GM18519 (cell line): ENCODE data around the gene SRPK2.

Experiments
- ATAC-seq: cut with Tn5 transposase; IDR thresholded peaks from one replicate; pipeline ENCODE4 v1.9.1; 2021; ENCODE audit warnings: mild to moderate bottlenecking, moderate library complexity; ENCODE audit not compliant: unreplicated experiment, low FRiP score

The SRPK2 gene

GRCh38 chr7:105118612-105119600 is 269.8 kb downstream of the SRPK2 start:
- ATAC-seq = peak; percentile 64

GRCh38 chr7:105112440-105113418 is 276.0 kb downstream of the SRPK2 start:
- no peak for ATAC-seq

DNA sequence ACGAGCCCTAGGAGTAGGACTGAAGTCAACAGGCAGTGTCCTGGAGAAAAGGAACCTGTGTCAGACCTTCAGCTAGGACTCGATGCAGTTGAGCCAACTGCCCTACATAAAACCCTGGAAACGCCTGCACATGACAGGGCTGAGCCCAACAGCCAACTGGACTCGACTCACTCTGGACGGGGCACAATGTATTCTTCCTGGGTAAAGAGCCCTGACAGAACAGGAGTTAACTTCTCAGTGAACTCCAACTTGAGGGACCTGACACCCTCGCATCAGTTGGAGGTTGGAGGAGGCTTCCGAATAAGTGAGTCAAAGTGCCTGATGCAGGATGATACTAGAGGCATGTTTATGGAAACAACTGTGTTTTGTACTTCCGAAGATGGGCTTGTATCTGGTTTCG is 281.3 kb downstream of the SRPK2 start:
- no peak for ATAC-seq

GRCh38 chr7:105106473-105106872 is 282.2 kb downstream of the SRPK2 start:
- ATAC-seq = no peak

GRCh38 chr7:105105579-105105978 is 283.1 kb downstream of the SRPK2 start:
- ATAC-seq = no peak

GRCh38 chr7:105102557-105103352 is 286.0 kb downstream of the SRPK2 start:
- no peak for ATAC-seq

- ATAC-seq = peak; percentile 63
Observed at GRCh38 chr7:105101864-105102263, 286.9 kb downstream of the SRPK2 start.

DNA sequence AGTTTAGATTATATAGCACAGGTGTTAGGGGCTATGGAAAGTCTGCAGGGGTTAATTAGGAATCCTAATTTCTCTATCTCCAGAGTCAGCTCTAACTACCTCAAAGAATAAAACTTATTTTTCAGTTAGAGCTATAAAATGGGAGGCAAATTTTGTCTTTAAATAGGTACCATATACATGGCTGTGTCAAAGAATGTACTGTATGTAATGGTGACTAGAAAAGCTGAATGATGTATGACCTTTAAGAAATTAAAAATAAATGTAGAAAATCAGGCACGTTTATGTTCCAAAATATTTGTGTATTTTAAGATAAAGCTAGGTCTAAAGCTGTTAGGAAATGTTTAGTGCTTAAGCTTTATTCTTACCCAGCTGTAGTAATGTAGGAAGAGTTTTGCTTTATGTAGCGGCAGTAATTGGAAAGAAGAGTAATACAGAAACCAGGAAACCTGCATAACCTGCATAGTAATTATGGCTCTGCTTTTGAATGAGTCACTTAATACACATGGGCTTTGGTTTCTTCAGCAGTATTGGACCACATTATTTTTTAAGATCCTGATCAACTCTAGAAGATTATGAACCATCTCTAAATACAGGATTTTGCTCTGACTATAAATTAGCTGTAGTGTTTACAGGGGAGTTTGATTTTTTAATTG is 289.7 kb downstream of the SRPK2 start:
- ATAC-seq = peak; percentile 61

DNA sequence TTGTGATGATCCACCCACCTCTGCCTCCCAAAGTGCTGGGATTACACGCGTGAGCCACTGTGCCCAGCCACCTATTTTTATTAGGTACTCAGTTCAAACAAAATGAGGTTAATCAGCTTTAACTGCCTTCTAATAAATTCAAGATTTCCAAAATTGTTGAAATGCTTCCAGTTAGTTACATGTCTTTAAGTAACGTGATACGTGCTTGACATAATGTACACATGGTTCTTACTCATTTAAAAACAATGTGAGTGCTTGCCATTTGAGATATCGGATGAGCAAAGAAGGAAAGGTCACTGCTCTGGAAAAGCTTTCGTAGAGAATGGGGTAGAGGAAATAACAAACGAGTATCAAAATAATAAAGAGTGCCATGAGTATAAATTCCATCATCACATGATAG is 291.1 kb downstream of the SRPK2 start:
- no peak for ATAC-seq

- ATAC-seq = no peak
Observed at GRCh38 chr7:105096306-105096705, 292.4 kb downstream of the SRPK2 start.

GRCh38 chr7:105094966-105095365 is 293.8 kb downstream of the SRPK2 start:
- ATAC-seq = no peak

DNA sequence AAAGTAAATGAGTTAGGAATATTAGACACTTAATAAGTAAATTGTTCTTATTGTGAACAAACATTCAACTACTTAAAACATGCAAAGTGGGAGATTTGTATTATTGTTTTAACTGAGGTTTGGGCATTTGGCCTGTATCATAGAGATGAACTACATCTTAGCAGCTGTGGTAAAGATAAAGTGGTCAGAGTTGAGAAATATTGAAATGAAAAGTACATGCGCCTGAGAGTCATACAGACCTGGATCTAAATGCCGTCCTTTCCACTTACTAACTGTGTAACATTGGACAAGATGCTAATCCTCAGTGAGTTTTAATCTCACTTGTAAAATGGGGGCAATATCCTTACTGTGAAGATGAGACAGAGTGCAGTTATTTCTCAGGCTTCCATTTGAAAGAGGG is 300.3 kb downstream of the SRPK2 start:
- no peak for ATAC-seq

GRCh38 chr7:105087981-105088380 is 300.7 kb downstream of the SRPK2 start:
- no peak for ATAC-seq

GRCh38 chr7:105086850-105087249 is 301.9 kb downstream of the SRPK2 start:
- ATAC-seq = no peak

- no peak for ATAC-seq
Observed at GRCh38 chr7:105084581-105084980, 304.1 kb downstream of the SRPK2 start.

GRCh38 chr7:105079348-105079747 is 309.4 kb downstream of the SRPK2 start:
- ATAC-seq = no peak

- no peak for ATAC-seq
Observed at GRCh38 chr7:105073143-105073542, 315.6 kb downstream of the SRPK2 start.

DNA sequence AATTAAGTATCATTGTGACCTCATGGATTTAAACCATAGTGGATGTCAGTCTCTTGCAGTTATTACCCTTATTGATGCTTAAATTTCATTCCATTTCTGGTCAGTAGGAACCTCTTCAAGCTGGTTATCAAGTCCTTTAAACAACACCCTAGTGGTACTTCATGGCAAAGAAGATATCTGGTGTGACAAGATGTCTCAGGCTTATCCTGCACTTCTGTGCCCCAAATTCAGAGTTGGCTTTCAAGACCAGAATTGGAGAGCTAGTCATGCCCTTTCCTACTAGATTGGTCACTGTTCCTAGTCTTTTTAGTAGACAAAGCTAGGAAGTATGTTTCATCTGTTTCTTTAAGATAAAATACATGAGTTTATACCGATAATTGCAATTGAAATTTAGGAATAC is 319.8 kb downstream of the SRPK2 start:
- ATAC-seq = no peak

DNA sequence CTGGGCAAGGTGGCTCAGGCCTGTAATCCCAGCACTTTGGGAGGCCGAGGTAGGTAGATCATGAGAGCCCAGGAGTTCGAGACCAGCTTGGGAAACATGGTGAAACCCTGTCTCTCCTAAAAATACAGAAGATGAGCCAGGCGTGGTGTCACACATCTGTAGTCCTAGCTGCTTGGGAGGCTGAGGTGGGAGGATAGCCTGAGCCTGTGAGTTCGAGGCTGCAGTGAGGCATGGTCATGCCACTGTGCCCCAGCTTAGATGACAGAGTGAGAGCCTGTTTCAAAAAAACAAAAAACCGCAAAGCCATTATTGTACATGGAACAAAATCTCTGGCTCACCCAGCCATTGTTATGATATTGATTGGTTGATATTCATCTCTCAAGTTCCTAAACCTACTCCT is 321.0 kb downstream of the SRPK2 start:
- no peak for ATAC-seq
